Ovary (tissue), 3 donors: Measurements from ENCODE around the gene FOXO1.

Experiments used
- CTCF ChIP-seq, 3 donors: fragments of 450-650 bp in 2 of 3; fragments of 200-600 bp in 1 of 3; IDR thresholded peaks; one replicate each; pipeline versions ENCODE4 v1.5.1 to v1.8.0; 2016 to 2022; ENCODE audit warnings: antibody characterized with exemption in 3 of 3, mild to moderate bottlenecking in 1 of 3
- POLR2A ChIP-seq: fragments of 450-650 bp; IDR thresholded peaks from one replicate; pipeline ENCODE4 v1.6.1; 2017; ENCODE audit warnings: antibody characterized with exemption, mild to moderate bottlenecking, moderate library complexity
- donor health status: DM: no; HTN: no; CAD: no.

GRCh38 chr13:40508767-40509342, 157.6 kb downstream of the FOXO1 start:
- TF ChIP-seq CTCF (IDR thresholded peaks at IDR 0.05) (no peak), POLR2A (no peak)
